Activated naive CD8-positive, alpha-beta T cell treated with anti-CD3 and anti-CD28 coated beads, Interleukin-2, amount 50 U/mL, for 24 hours (primary cell): ENCODE measurements around the gene CAPZA2.
A peak's percentile ranks its signal among the peaks of the same experiment; 100 is the strongest.
"Not testable (repeated sequence)": the region's sequence is repeated elsewhere in the genome, so short reads cannot be mapped to it uniquely, and the experiment has no call there.

Experiments used
- ATAC-seq: fragments of 150-1000 bp; cut with Tn5 transposase; one replicate; pipeline ENCODE4 v1.10.0; 2021
- DNase-seq: peaks from one replicate; pipeline ENCODE4 v3.0.0; 2021
- H3K27ac Mint-ChIP-seq: one replicate; pipeline ENCODE4 v1.8.0; 2021; ENCODE audit warnings: mild to moderate bottlenecking, mixed read lengths
- H3K27me3 Mint-ChIP-seq: one replicate; pipeline ENCODE4 v1.8.0; 2021; ENCODE audit warnings: mixed read lengths
- H3K36me3 Mint-ChIP-seq: one replicate; pipeline ENCODE4 v1.8.0; 2021; ENCODE audit warnings: low read depth, mixed read lengths
- H3K4me1 Mint-ChIP-seq: one replicate; pipeline ENCODE4 v1.8.0; 2021; ENCODE audit warnings: mixed read lengths
- H3K4me3 Mint-ChIP-seq: one replicate; pipeline ENCODE4 v1.8.0; 2021; ENCODE audit warnings: mild to moderate bottlenecking, moderate library complexity, mixed read lengths
- H3K9me3 Mint-ChIP-seq: one replicate; pipeline ENCODE4 v1.8.0; 2021; ENCODE audit warnings: mixed read lengths

The CAPZA2 gene

DNA sequence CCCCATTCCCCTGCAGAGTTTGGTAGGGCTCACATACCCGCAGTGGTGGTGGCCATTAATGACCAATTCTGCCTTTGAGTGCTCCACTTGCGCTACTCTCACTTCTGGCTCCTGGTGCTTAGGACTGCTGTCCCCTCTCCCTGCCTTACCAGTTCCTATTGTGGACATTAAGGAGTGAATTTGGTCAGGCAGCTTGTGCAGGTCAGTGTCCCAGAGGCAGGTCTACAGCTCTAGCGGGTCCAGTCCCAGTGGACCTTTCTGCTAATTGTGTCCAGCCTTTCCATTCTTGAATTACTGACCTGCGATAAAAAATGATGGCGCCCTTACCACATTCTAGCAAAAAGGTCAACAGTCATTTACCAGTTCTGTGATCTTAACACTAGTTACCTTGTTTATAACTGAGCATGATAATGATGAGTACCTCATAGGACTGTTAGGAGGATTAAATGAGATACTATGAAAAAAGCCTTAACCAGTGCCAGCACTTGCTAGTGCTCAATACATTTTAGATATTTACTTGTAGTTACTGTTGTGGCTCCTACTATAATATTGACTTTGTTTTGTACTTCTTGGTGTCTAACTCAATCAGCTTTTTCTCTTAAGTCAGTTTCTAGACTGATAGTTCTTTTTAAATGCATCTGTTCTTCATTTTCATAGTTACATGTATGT, 105.0 kb downstream of the CAPZA2 start:
- Mint-ChIP-seq H3K9me3 (no peaks in the 10 kb centered on the region), H3K36me3 (no peaks in the 10 kb centered on the region), H3K27ac (no peak overlapping the region), H3K4me3 (no peak overlapping the region), H3K27me3 (peaks cover 4% of the 10 kb centered on the region), H3K4me1 (peaks cover 17% of the 10 kb centered on the region)
- DNase-seq = no peak
- no peak for ATAC-seq

DNA sequence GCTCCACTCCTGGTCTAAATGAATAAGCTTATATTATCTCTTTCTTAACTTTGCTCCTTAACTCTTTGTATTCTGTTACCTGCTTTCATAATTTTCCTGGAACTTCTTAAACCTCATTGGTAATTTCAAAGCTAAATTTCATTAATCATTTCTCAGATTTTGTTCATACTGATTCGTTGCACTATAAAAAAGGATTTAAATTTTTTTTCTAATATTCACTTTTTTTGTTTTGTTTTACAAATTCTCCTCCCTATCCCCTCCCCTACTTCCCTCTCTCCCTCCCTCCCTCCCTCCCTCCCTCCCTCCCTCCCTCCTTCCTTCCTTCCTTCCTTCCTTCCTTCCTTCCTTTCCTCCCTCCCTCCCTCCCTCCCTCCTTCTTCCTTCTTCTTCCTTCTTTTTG, 105.6 kb downstream of the CAPZA2 start:
- Mint-ChIP-seq H3K4me3 (no peak overlapping the region), H3K9me3 (no peaks in the 10 kb centered on the region), H3K27ac (no peak overlapping the region), H3K36me3 (no peaks in the 10 kb centered on the region), H3K4me1 (peaks cover 13% of the 10 kb centered on the region), H3K27me3 (peaks cover 4% of the 10 kb centered on the region)
- no peak for DNase-seq
- ATAC-seq = no peak

- no peak overlapping the region for H3K27ac Mint-ChIP-seq
- H3K36me3 Mint-ChIP-seq = no peaks in the 10 kb centered on the region
- peaks cover 4% of the 10 kb centered on the region for H3K27me3 Mint-ChIP-seq
- ATAC-seq (no peak), DNase-seq (no peak)
- peaks cover 13% of the 10 kb centered on the region for H3K4me1 Mint-ChIP-seq
- H3K9me3 Mint-ChIP-seq = no peaks in the 10 kb centered on the region
- no peak overlapping the region for H3K4me3 Mint-ChIP-seq
Observed at GRCh38 chr7:116968631-116969030, 106.2 kb downstream of the CAPZA2 start.

- Mint-ChIP-seq H3K4me1 (peaks cover 13% of the 10 kb centered on the region), H3K9me3 (no peaks in the 10 kb centered on the region), H3K36me3 (no peaks in the 10 kb centered on the region), H3K4me3 (no peak overlapping the region), H3K27me3 (peaks cover 4% of the 10 kb centered on the region), H3K27ac (no peak overlapping the region)
- ATAC-seq = no peak
- no peak for DNase-seq
Observed at GRCh38 chr7:116969371-116969902, 107.0 kb downstream of the CAPZA2 start.

- Mint-ChIP-seq H3K27ac (no peak overlapping the region), H3K4me3 (no peak overlapping the region), H3K4me1 (peaks cover 13% of the 10 kb centered on the region), H3K27me3 (peaks cover 4% of the 10 kb centered on the region), H3K36me3 (peaks cover 2% of the 10 kb centered on the region), H3K9me3 (no peaks in the 10 kb centered on the region)
- no peak for DNase-seq
- ATAC-seq = peak; percentile 46
Observed at GRCh38 chr7:116970238-116970910, 108.0 kb downstream of the CAPZA2 start.

DNA sequence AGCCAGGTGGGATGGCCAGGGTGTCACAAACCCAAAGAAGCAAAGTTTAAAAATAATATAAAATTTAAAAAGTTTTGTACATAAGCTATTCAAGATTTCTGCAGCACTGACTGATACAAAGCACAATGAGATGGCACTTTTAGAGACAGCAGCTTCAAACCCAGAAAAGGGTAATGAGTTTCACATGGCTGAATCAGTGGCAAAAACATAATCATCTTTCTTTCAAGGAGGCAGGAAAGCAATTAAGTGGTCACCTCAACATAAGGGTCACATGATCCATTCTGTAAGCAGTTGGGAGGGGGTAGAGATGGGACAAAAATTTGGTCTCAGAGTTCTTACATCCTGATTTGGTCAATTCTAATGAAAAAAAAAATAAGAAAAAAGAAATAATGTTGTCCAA, 108.8 kb downstream of the CAPZA2 start:
- H3K4me3 Mint-ChIP-seq, DNase-seq, H3K9me3 Mint-ChIP-seq, H3K36me3 Mint-ChIP-seq, ATAC-seq, H3K27me3 Mint-ChIP-seq, H3K27ac Mint-ChIP-seq: not testable (repeated sequence)
- H3K4me1 Mint-ChIP-seq = peaks cover 13% of the 10 kb centered on the region
